Thoracic aorta (tissue), 2 donors: ENCODE results near the gene ARSK. TPM values are rescaled to one million over a fixed set of nuclear protein-coding genes. Genes with fewer than 3 reads are reported as not detected.
"Not testable (repeated sequence)": the region's sequence is repeated elsewhere in the genome, so short reads cannot be mapped to it uniquely, and the experiment has no call there.

ENCODE experiments used
- ATAC-seq: fragments of 150-250 bp; one replicate; pipeline ENCODE4 v1.8.0; 2017; ENCODE audit warnings: low read depth; ENCODE audit not compliant: insufficient number of reproducible peaks, low FRiP score
- DNase-seq: peaks from one replicate; pipeline ENCODE4 v3.0.0-alpha.2; 2020; ENCODE audit warnings: low spot score
- H3K27ac ChIP-seq, 2 donors: fragments of 200-600 bp; sonication (generic); 1 replicate in 1 of 2; 2 replicates in 1 of 2; pipeline ENCODE4 v1.5.1; 2016; ENCODE audit warnings: mild to moderate bottlenecking in 2 of 2, moderate library complexity in 2 of 2
- H3K27me3 ChIP-seq: fragments of 200-600 bp; sonication (generic); replicated peaks from 2 replicates; pipeline ENCODE4 v1.6.0; 2016; ENCODE audit warnings: mild to moderate bottlenecking; ENCODE audit not compliant: insufficient read depth
- H3K36me3 ChIP-seq: fragments of 200-600 bp; sonication (generic); one replicate; pipeline ENCODE4 v1.5.1; 2016
- H3K4me1 ChIP-seq, 2 donors: fragments of 200-600 bp; sonication (generic); 1 replicate in 1 of 2; 2 replicates in 1 of 2; pipeline versions ENCODE4 v1.5.1 to v1.6.0; 2016; ENCODE audit warnings: low read depth in 2 of 2, mild to moderate bottlenecking in 1 of 2; ENCODE audit not compliant: control insufficient read depth in 1 of 2
- H3K4me3 ChIP-seq: fragments of 200-600 bp; sonication (generic); 2 replicates; pipeline ENCODE4 v1.5.1; 2016; ENCODE audit warnings: mild to moderate bottlenecking
- H3K9me3 ChIP-seq: fragments of 200-600 bp; sonication (generic); 2 replicates; pipeline ENCODE4 v1.5.1; 2016
- CTCF ChIP-seq: fragments of 200-600 bp; sonication (generic); IDR thresholded peaks from one replicate; pipeline ENCODE4 v1.5.1; 2019; ENCODE audit warnings: antibody characterized with exemption
- total RNA-seq, 2 donors: library from RNA; depleted of rRNA; stranded (reverse); fragments of >200 nt; gene quantifications; one replicate each; pipeline versions ENCODE4 v1.1.0 to v1.2.3, GENCODE V29; 2016

Gene ARSK
- total RNA-seq, 2 donors from 2014 or later = 5.1 to 8.5 TPM

GRCh38 chr5:95643152-95643551 is 88.3 kb downstream of the ARSK start:
- H3K4me3 ChIP-seq = no peak overlapping the region
- H3K36me3 ChIP-seq = no peaks in the 10 kb centered on the region
- H3K4me1 ChIP-seq = peaks cover 0 to 28% of the 10 kb centered on the region in 2 donors
- ATAC-seq = no peak
- H3K27me3 ChIP-seq = no peaks in the 10 kb centered on the region
- H3K27ac ChIP-seq = no peak overlapping the region
- no peak for TF ChIP-seq CTCF
- DNase-seq = no peak
- no peaks in the 10 kb centered on the region for H3K9me3 ChIP-seq

- Histone ChIP-seq H3K9me3 (no peaks in the 10 kb centered on the region), H3K36me3 (no peaks in the 10 kb centered on the region), H3K27me3 (no peaks in the 10 kb centered on the region), H3K4me3 (no peak overlapping the region), H3K27ac (peak overlapping the region; percentile 49 to 93), H3K4me1 (peaks cover 0 to 28% of the 10 kb centered on the region in 2 donors)
- TF ChIP-seq CTCF = peak; percentile 48
- no peak for ATAC-seq
- no peak for DNase-seq
These were observed 89.6 kb downstream of the ARSK start for GRCh38 chr5:95644351-95645042.

GRCh38 chr5:95646226-95646568 is 91.3 kb downstream of the ARSK start:
- Histone ChIP-seq H3K4me1 (peaks cover 0 to 28% of the 10 kb centered on the region in 2 donors), H3K4me3 (peak overlapping the region; percentile 85), H3K27ac (peak overlapping the region; percentile 91 to 93)
- not testable (repeated sequence) for DNase-seq, H3K27me3 ChIP-seq, ATAC-seq, H3K36me3 ChIP-seq, H3K9me3 ChIP-seq

- TF ChIP-seq CTCF = peak; percentile 17
- peaks cover 0 to 23% of the 10 kb centered on the region in 2 donors for H3K4me1 ChIP-seq
- peak; percentile 95 for DNase-seq
- no peaks in the 10 kb centered on the region for H3K36me3 ChIP-seq
- no peaks in the 10 kb centered on the region for H3K27me3 ChIP-seq
- H3K27ac ChIP-seq = peak within 1 kb of the TSS; percentile 91 to 93
- peak; percentile 93 for ATAC-seq
- H3K9me3 ChIP-seq = no peaks in the 10 kb centered on the region
- H3K4me3 ChIP-seq = peak within 1 kb of the TSS; percentile 85
These were observed 91.9 kb downstream of the ARSK start, which contains the start of gene RFESD for GRCh38 chr5:95646569-95647431. TSS of gene RFESD (plus strand) at chr5:95646777. CDS start at chr5:95652272, 5,495 bp downstream.

GRCh38 chr5:95647886-95648860 is 93.3 kb downstream of the ARSK start:
- TF ChIP-seq CTCF = no peak
- H3K9me3 ChIP-seq = no peaks in the 10 kb centered on the region
- no peaks in the 10 kb centered on the region for H3K27me3 ChIP-seq
- peak overlapping the region; percentile 85 for H3K4me3 ChIP-seq
- H3K4me1 ChIP-seq = peaks cover 0 to 16% of the 10 kb centered on the region in 2 donors
- no peak for ATAC-seq
- H3K27ac ChIP-seq = no peak overlapping the region
- DNase-seq = no peak
- H3K36me3 ChIP-seq = no peaks in the 10 kb centered on the region
